ENCODE measurements around the gene ANO9.

The ANO9 gene

DNA sequence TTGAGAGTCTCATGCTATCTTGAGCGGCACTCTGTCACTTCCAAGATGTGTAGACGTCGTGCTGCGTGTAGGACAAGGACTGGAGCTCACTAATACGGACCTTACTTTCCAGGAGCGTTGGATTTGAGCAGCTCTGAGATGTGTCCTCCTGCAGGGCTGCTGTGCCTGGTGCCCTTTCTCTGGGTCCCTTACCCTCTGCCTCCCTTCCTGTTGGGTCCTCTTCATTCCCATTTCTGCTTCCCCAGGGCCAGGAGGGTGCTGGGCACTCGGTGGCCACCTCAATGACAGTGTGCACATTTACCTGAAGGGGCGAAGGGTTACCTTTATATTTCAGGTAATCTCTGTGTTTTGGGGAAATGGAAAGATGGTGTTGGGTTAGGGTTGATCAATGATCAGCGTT is 12.2 kb upstream of the ANO9 start:
- Histone ChIP-seq H3K27ac (ENCODE audit: low read length) (no peak overlapping the region), H3K4me2 (ENCODE audit: low read depth, low read length) (no peak overlapping the region), H3K4me3 (ENCODE audit: low read length) (no peak overlapping the region), H3K79me2 (ENCODE audit: low read length) (peaks cover 22% of the 10 kb centered on the region), H3K9me2 (replicated peaks; ENCODE audit: insufficient read depth, low read length) (no peaks in the 10 kb centered on the region), H3K4me1 (ENCODE audit: low read length) (peaks cover 12% of the 10 kb centered on the region), H3K36me3 (replicated peaks; ENCODE audit: insufficient read depth, low read length) (no peaks in the 10 kb centered on the region), H3K9ac (ENCODE audit: low read length) (no peak overlapping the region), H3F3A (ENCODE audit: insufficient read depth, low read length) (peaks cover 4% of the 10 kb centered on the region), H3K9me3 (replicated peaks; ENCODE audit: insufficient read depth, low read length) (no peaks in the 10 kb centered on the region), H3K27me3 (replicated peaks; ENCODE audit: insufficient read depth, low read length) (no peaks in the 10 kb centered on the region), H4K20me1 (ENCODE audit: insufficient read depth, low read length) (no peaks in the 10 kb centered on the region), H2AFZ (ENCODE audit: low read length) (no peak overlapping the region)
- DNase-seq, result no peak
- TF ChIP-seq EZH2phosphoT487 (IDR thresholded peaks at IDR 0.05; ENCODE audit: low read length) (no peak), EZH2 (optimal IDR thresholded peaks at IDR 0.05; ENCODE audit: low read depth, low read length) (no peak)
- TF ChIP-seq, protein P1, sequence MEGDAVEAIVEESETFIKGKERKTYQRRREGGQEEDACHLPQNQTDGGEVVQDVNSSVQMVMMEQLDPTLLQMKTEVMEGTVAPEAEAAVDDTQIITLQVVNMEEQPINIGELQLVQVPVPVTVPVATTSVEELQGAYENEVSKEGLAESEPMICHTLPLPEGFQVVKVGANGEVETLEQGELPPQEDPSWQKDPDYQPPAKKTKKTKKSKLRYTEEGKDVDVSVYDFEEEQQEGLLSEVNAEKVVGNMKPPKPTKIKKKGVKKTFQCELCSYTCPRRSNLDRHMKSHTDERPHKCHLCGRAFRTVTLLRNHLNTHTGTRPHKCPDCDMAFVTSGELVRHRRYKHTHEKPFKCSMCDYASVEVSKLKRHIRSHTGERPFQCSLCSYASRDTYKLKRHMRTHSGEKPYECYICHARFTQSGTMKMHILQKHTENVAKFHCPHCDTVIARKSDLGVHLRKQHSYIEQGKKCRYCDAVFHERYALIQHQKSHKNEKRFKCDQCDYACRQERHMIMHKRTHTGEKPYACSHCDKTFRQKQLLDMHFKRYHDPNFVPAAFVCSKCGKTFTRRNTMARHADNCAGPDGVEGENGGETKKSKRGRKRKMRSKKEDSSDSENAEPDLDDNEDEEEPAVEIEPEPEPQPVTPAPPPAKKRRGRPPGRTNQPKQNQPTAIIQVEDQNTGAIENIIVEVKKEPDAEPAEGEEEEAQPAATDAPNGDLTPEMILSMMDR (IDR thresholded peaks at IDR 0.05; ENCODE audit: low read length), result no peak

DNA sequence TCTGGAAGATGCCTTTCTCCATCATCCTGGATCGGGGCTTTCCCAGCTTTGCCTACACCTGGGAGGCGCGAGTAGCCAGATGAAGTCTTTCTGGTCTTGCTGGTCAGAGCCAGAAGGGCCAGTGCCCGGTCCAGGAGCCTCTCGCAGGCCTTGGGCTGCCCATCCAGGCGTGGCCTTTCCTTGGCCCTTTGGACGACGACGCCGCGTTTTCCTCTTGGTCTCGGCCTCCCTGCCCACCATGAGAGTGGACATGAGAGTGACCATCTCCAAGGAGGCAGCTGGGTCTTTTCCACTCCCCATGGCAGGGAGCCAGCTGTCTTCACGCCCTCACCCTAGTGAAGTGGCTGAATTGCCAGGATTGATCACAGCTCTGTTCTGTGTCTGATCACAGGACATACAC is 11.8 kb upstream of the ANO9 start:
- Histone ChIP-seq H3K79me2 (ENCODE audit: low read length) (peaks cover 22% of the 10 kb centered on the region), H3K27me3 (replicated peaks; ENCODE audit: insufficient read depth, low read length) (no peaks in the 10 kb centered on the region), H3K9me3 (replicated peaks; ENCODE audit: insufficient read depth, low read length) (no peaks in the 10 kb centered on the region), H3K9me2 (replicated peaks; ENCODE audit: insufficient read depth, low read length) (no peaks in the 10 kb centered on the region), H2AFZ (ENCODE audit: low read length) (no peak overlapping the region), H3K4me2 (ENCODE audit: low read depth, low read length) (no peak overlapping the region), H3F3A (ENCODE audit: insufficient read depth, low read length) (peaks cover 9% of the 10 kb centered on the region), H3K4me3 (ENCODE audit: low read length) (no peak overlapping the region), H3K36me3 (replicated peaks; ENCODE audit: insufficient read depth, low read length) (no peaks in the 10 kb centered on the region), H3K27ac (ENCODE audit: low read length) (no peak overlapping the region), H3K9ac (ENCODE audit: low read length) (no peak overlapping the region), H4K20me1 (ENCODE audit: insufficient read depth, low read length) (no peaks in the 10 kb centered on the region), H3K4me1 (ENCODE audit: low read length) (peaks cover 16% of the 10 kb centered on the region)
- DNase-seq, result no peak
- TF ChIP-seq EZH2phosphoT487 (IDR thresholded peaks at IDR 0.05; ENCODE audit: low read length) (no peak), EZH2 (optimal IDR thresholded peaks at IDR 0.05; ENCODE audit: low read depth, low read length) (no peak)
- TF ChIP-seq, protein P1 (IDR thresholded peaks at IDR 0.05; ENCODE audit: low read length), result no peak

DNA sequence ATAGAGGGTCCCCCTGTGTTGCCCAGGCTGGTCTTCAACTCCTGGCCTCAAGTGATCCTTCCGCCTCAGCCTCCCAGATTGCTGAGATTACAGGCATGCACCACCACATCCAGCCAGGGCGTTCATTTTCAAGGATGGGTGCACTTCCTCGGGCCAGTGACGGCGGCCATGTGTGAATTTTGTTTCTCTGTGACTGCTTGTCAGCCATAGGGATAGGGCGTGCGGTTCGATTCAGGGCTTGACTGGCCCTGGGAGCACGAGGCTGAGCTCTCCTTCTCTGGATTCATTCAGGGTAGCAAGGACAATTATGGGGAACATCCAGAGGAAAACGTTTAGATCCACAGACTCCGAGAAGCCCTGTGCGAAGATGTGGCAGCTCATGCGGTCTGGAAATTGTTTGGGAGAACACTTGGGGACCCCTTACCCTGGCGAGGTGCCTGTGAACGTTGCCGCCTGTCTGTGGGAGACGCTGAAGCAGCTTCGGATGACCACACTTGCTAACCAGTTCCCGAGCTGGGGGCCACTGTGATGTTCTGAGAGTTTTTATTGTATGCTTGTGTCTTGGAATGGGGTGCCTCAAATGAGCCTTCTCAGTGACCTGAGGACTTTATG is 11.2 kb upstream of the ANO9 start:
- no peak overlapping the region for H3K9ac ChIP-seq (ENCODE audit: low read length)
- no peak for TF ChIP-seq EZH2phosphoT487 (IDR thresholded peaks at IDR 0.05; ENCODE audit: low read length)
- no peak overlapping the region for H2AFZ ChIP-seq (ENCODE audit: low read length)
- no peaks in the 10 kb centered on the region for H3K9me2 ChIP-seq (replicated peaks; ENCODE audit: insufficient read depth, low read length)
- no peaks in the 10 kb centered on the region for H3K36me3 ChIP-seq (replicated peaks; ENCODE audit: insufficient read depth, low read length)
- H4K20me1 ChIP-seq (ENCODE audit: insufficient read depth, low read length), result no peaks in the 10 kb centered on the region
- no peak overlapping the region for H3K4me2 ChIP-seq (ENCODE audit: low read depth, low read length)
- H3F3A ChIP-seq (ENCODE audit: insufficient read depth, low read length), result peaks cover 14% of the 10 kb centered on the region
- no peak for DNase-seq
- H3K27ac ChIP-seq (ENCODE audit: low read length), result no peak overlapping the region
- no peaks in the 10 kb centered on the region for H3K27me3 ChIP-seq (replicated peaks; ENCODE audit: insufficient read depth, low read length)
- H3K4me1 ChIP-seq (ENCODE audit: low read length), result peaks cover 17% of the 10 kb centered on the region
- no peaks in the 10 kb centered on the region for H3K9me3 ChIP-seq (replicated peaks; ENCODE audit: insufficient read depth, low read length)
- H3K79me2 ChIP-seq (ENCODE audit: low read length), result peaks cover 22% of the 10 kb centered on the region
- no peak overlapping the region for H3K4me3 ChIP-seq (ENCODE audit: low read length)

DNA sequence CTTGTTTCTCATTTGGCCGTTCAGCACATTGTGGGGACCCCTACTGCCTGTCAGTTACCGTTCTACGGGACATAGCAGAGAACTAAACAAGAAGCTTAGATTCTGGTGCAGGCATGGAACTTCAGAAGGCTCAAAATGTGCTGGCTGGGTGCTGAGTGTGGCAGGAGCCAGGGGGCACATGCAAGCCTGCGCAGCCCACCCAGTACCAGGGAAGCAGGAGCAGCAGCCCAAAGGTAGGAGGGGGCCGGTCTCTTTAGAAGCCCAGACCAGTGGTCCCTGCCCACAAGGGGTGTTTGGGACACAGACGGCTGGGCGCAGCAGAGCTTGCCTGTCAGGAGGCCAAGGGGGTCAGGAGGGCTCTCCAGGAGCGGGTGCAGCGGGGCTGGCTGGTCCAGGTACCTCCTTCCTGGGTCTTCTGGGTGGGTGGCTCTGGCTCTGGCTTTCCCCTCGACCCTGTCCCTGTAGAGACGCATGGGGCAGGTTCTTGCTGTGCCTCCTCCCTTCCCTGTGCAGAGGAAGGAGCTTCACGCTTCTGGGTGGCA is 10.5 kb upstream of the ANO9 start:
- Histone ChIP-seq H3K79me2 (ENCODE audit: low read length) (peaks cover 22% of the 10 kb centered on the region), H3K36me3 (replicated peaks; ENCODE audit: insufficient read depth, low read length) (no peaks in the 10 kb centered on the region), H3K27ac (ENCODE audit: low read length) (no peak overlapping the region), H3K4me1 (ENCODE audit: low read length) (peaks cover 17% of the 10 kb centered on the region), H3K27me3 (replicated peaks; ENCODE audit: insufficient read depth, low read length) (no peaks in the 10 kb centered on the region), H3K4me3 (ENCODE audit: low read length) (no peak overlapping the region), H3K9me2 (replicated peaks; ENCODE audit: insufficient read depth, low read length) (no peaks in the 10 kb centered on the region), H2AFZ (ENCODE audit: low read length) (no peak overlapping the region), H3K4me2 (ENCODE audit: low read depth, low read length) (no peak overlapping the region), H3F3A (ENCODE audit: insufficient read depth, low read length) (peaks cover 14% of the 10 kb centered on the region), H4K20me1 (ENCODE audit: insufficient read depth, low read length) (no peaks in the 10 kb centered on the region), H3K9ac (ENCODE audit: low read length) (no peak overlapping the region), H3K9me3 (replicated peaks; ENCODE audit: insufficient read depth, low read length) (no peaks in the 10 kb centered on the region)
- DNase-seq, result no peak
- no peak for TF ChIP-seq EZH2phosphoT487 (IDR thresholded peaks at IDR 0.05; ENCODE audit: low read length)
- TF ChIP-seq, protein P1 (IDR thresholded peaks at IDR 0.05; ENCODE audit: low read length), result no peak
- no peak for TF ChIP-seq EZH2 (optimal IDR thresholded peaks at IDR 0.05; ENCODE audit: low read depth, low read length)
